Hepatocyte (in vitro differentiated cells): ENCODE measurements around the gene SNED1.

Experiments
- CTCF ChIP-seq: fragments of 200-600 bp; sonication (generic); IDR thresholded peaks from 2 replicates; pipeline ENCODE4 v1.5.1; 2016; ENCODE audit warnings: antibody characterized with exemption, mild to moderate bottlenecking; ENCODE audit not compliant: poor library complexity
- EZH2 ChIP-seq: fragments of 200-600 bp; sonication (generic); IDR thresholded peaks from 2 replicates; pipeline ENCODE4 v1.6.1; 2016; ENCODE audit warnings: antibody characterized with exemption, mild to moderate bottlenecking, borderline replicate concordance

GRCh38 chr2:241037498-241037897 is 39.1 kb downstream of the SNED1 start:
- no peak for TF ChIP-seq CTCF
- no peak for TF ChIP-seq EZH2
